Ovary (tissue), 3 donors: ENCODE results near the gene DENND1A.

Experiments used
- CTCF ChIP-seq, 3 donors: fragments of 450-650 bp in 2 of 3; fragments of 200-600 bp in 1 of 3; IDR thresholded peaks; one replicate each; pipeline versions ENCODE4 v1.5.1 to v1.8.0; 2016 to 2022; ENCODE audit warnings: antibody characterized with exemption in 3 of 3, mild to moderate bottlenecking in 1 of 3
- POLR2A ChIP-seq: fragments of 450-650 bp; IDR thresholded peaks from one replicate; pipeline ENCODE4 v1.6.1; 2017; ENCODE audit warnings: antibody characterized with exemption, mild to moderate bottlenecking, moderate library complexity
- donor health status: DM: no; HTN: no; CAD: no.

- TF ChIP-seq CTCF (IDR thresholded peaks at IDR 0.05) (no peak), POLR2A (no peak)
These were observed 160.2 kb downstream of the DENND1A start for GRCh38 chr9:123769719-123770118.
